Neutrophil (primary cell): ENCODE data around the gene FGR.
"Not testable (repeated sequence)": the region's sequence is repeated elsewhere in the genome, so short reads cannot be mapped to it uniquely, and the experiment has no call there.

ENCODE experiments used
- H3K27ac ChIP-seq: fragments of 200-600 bp; sonication (generic); 2 replicates; pipeline ENCODE4 v1.5.1; 2016; ENCODE audit warnings: mild to moderate bottlenecking, moderate library complexity
- H3K27me3 ChIP-seq: fragments of 200-600 bp; sonication (generic); 2 replicates; pipeline ENCODE4 v1.6.0; 2016; ENCODE audit warnings: mild to moderate bottlenecking
- H3K36me3 ChIP-seq: fragments of 200-600 bp; sonication (generic); 2 replicates; pipeline ENCODE4 v1.5.1; 2017
- H3K4me1 ChIP-seq, 2 experiments: fragments of 200-600 bp in 1 of 2; sonication (generic) in 1 of 2; 1 replicate in 1 of 2; 2 replicates in 1 of 2; pipeline versions ENCODE4 v1.5.1 to v1.6.1; 2013 to 2016; ENCODE audit warnings: low read depth in 1 of 2, low read length in 1 of 2, mild to moderate bottlenecking in 1 of 2, moderate library complexity in 1 of 2; ENCODE audit not compliant: control insufficient read depth in 1 of 2, insufficient read depth in 1 of 2
- H3K4me3 ChIP-seq, 2 experiments: fragments of 200-600 bp in 1 of 2; sonication (generic) in 1 of 2; 1 replicate in 1 of 2; 2 replicates in 1 of 2; pipeline ENCODE4 v1.5.1; 2013 to 2016; ENCODE audit warnings: low read depth in 1 of 2, low read length in 1 of 2, mild to moderate bottlenecking in 1 of 2, moderate library complexity in 1 of 2
- H3K9me3 ChIP-seq: fragments of 200-600 bp; sonication (generic); 2 replicates; pipeline ENCODE4 v1.5.1; 2016
- CTCF ChIP-seq: fragments of 200-600 bp; sonication (generic); IDR thresholded peaks from 2 replicates; pipeline ENCODE4 v1.5.1; 2016; ENCODE audit warnings: antibody characterized with exemption

Gene FGR

DNA sequence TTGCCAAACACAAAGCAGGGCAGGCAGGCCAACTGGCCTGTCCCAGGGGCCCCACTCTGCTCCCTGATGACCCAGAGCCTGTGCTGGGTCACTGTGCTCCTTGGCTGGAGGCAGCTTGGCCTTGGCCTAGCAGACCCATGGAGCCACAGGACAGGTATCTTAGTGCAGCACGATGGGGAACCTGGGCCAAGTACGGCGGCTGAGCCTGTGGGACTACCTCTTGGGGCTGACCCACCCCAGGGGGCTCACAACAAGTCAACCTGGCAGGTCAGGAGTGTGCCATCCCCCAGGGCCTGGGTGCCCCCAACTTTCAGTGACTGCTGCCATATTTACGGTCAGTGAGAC is 10.1 kb upstream of the FGR start:
- Histone ChIP-seq H3K27me3 (no peaks in the 10 kb centered on the region), H3K9me3 (no peaks in the 10 kb centered on the region), H3K4me3 (no peak overlapping the region), H3K4me1 (peaks cover 58 to 65% of the 10 kb centered on the region in 2 experiments), H3K36me3 (no peaks in the 10 kb centered on the region), H3K27ac (peak overlapping the region; percentile 8)
- no peak for TF ChIP-seq CTCF

- Histone ChIP-seq H3K4me3 (no peak overlapping the region), H3K27ac (peak overlapping the region; percentile 40), H3K4me1 (peaks cover 54 to 60% of the 10 kb centered on the region in 2 experiments), H3K27me3 (no peaks in the 10 kb centered on the region), H3K36me3 (no peaks in the 10 kb centered on the region), H3K9me3 (no peaks in the 10 kb centered on the region)
- TF ChIP-seq CTCF, result no peak
Observed at GRCh38 chr1:27644369-27645070, 9.5 kb upstream of the FGR start.

DNA sequence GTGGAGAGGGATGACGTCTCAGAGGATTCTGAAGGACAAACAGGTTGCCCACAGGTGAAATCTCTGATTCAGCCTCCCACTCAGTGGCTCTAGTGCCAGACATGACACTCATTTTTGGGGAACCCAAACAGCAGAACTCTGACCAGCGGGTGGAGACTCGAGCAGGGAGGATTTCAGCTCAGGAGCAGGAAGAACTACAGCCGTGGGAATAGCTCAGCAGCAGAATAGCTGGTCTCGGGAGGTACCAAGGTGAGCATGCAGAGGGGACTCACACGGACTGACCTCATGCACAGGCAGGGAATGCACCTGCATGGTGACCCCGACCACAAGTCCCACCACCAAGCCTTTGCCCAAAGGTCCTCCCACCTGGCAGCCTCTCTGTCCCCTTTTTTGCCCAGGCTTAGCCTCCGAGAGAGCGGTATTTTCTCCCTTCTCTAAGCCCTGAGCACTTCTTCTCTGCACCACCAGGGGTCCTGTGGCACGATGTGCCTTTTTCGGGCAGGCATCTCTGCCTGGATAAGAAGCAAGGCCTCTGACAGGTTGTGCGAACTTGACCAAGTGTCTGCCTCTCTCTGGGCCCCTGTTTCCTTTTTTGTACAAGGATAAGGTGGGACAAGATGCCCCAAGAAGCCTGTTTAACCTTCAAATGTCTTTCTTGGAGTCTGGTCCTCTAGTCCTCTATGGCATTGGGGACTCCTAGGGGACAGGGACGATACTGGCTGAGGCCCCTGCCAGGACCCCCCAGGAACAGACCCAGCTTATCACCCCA is 8.8 kb upstream of the FGR start:
- Histone ChIP-seq H3K4me3 (no peak overlapping the region), H3K4me1 (peaks cover 49 to 52% of the 10 kb centered on the region in 2 experiments), H3K27ac (peak overlapping the region; percentile 40), H3K27me3 (no peaks in the 10 kb centered on the region), H3K36me3 (no peaks in the 10 kb centered on the region), H3K9me3 (no peaks in the 10 kb centered on the region)
- TF ChIP-seq CTCF, result peak; percentile 71

DNA sequence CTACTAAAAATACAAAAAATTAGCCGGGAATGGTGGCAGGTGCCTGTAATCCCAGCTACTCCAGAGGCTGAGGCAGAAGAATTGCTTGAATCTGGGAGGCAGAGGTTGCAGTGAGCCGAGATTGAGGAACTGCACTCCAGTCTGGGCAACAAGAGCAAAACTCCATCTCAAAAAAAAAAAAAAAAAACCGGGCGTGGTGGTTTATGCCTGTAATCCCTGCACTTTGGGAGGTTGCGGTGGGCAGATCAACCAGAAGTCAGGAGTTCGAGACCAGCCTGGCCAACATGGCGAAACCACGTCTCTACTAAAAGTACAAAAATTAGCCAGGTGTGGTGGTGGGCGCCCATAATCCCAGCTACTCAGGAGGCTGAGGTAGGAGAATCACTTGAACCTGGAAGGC is 5.5 kb upstream of the FGR start:
- H3K27ac ChIP-seq, H3K36me3 ChIP-seq, H3K9me3 ChIP-seq, H3K27me3 ChIP-seq, H3K4me3 ChIP-seq: not testable (repeated sequence)
- H3K4me1 ChIP-seq, result peaks cover 37 to 42% of the 10 kb centered on the region in 2 experiments

DNA sequence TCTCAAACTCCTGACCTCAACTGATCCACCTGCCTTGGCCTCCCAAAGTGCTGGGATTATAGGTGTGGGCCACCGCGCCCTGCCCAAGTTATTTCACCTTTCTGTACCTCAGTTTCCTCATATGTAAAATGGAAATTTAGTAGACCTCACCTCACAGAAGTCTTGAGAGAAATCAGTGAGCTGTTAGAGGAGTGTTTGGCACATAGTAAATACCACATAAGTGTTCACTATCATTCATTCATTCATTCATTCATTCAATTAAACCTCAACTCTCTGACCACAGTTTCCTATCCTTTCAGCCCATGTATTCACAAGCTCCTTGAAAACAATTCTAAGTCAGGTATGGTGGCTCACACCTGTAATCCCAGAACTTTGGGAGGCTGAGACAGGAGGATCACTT is 3.8 kb upstream of the FGR start:
- H3K36me3 ChIP-seq, result no peaks in the 10 kb centered on the region
- peaks cover 33 to 34% of the 10 kb centered on the region in 2 experiments for H3K4me1 ChIP-seq
- H3K9me3 ChIP-seq, result no peaks in the 10 kb centered on the region
- no peak for TF ChIP-seq CTCF
- H3K27ac ChIP-seq, result no peak overlapping the region
- no peaks in the 10 kb centered on the region for H3K27me3 ChIP-seq
- H3K4me3 ChIP-seq, result no peak overlapping the region

DNA sequence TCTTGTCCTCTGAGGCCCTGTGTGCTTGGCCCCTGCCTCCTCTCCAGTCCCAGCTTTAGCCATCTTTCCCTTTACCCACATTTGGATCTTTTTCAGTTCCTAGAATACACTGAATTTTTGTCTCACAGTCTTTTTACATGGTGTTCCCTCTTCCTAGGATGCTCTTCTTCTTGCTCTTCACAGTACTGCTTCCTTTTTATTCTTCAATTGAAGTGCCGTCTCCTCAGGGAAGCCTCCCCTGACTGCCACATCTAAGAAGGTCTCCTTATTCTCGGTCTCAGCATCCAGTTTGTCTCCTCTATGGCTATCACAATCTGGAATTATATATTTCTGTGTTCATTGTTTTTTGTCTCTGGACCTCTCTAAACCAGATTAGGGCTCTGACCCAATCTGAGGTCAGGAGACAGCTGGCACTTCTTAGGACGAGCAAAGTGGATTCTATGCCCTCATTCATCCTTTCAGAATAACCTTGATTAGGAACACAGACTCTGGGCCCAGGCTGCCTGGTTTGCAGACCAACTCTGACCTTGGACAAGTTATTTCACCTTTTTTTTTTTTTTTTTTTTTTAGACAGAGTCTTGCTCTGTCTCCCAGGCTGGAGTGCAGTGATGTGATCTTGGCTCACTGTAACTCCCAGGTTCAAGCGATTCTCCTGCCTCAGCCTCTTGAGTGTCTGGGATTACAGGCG is 3.2 kb upstream of the FGR start:
- Histone ChIP-seq H3K27ac (no peak overlapping the region), H3K4me1 (peaks cover 35% of the 10 kb centered on the region in 2 experiments), H3K4me3 (no peak overlapping the region), H3K27me3 (no peaks in the 10 kb centered on the region), H3K36me3 (peaks cover 5% of the 10 kb centered on the region), H3K9me3 (no peaks in the 10 kb centered on the region)
- no peak for TF ChIP-seq CTCF
